ENCODE measurements around the gene SRSF5.

DNA sequence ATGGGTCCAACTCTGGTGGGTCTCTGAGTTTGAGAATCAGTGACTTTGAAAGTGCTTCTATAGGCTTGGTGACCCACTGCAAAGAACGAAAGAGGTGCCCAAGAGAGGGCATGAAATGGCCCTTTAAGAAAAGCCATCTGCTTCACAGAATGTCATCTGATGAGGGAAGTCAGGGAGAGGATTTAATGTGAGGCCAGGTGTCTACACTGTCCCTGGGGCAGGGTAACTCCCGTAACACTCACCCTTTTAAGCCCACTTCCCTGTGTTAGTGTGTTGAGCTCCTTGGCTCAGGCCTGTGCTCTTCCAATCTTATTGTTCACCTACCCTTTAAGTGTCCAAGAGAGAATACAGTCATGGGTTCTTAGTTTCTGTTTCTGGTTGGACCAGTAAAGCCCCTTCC is 16.4 kb upstream of the SRSF5 start:
- TF ChIP-seq EP300 (IDR thresholded peaks at IDR 0.05; ENCODE audit: borderline replicate concordance) (no peak), YY1 (IDR thresholded peaks at IDR 0.05; ENCODE audit: low read depth) (no peak), FOXM1 (IDR thresholded peaks at IDR 0.05; ENCODE audit: borderline replicate concordance, low read depth) (no peak), TAF1 (IDR thresholded peaks at IDR 0.05; ENCODE audit: low read depth) (no peak), TCF12 (IDR thresholded peaks at IDR 0.05; ENCODE audit: low read depth) (no peak), EGR1 (IDR thresholded peaks at IDR 0.05) (no peak)
- TF ChIP-seq, protein P1, sequence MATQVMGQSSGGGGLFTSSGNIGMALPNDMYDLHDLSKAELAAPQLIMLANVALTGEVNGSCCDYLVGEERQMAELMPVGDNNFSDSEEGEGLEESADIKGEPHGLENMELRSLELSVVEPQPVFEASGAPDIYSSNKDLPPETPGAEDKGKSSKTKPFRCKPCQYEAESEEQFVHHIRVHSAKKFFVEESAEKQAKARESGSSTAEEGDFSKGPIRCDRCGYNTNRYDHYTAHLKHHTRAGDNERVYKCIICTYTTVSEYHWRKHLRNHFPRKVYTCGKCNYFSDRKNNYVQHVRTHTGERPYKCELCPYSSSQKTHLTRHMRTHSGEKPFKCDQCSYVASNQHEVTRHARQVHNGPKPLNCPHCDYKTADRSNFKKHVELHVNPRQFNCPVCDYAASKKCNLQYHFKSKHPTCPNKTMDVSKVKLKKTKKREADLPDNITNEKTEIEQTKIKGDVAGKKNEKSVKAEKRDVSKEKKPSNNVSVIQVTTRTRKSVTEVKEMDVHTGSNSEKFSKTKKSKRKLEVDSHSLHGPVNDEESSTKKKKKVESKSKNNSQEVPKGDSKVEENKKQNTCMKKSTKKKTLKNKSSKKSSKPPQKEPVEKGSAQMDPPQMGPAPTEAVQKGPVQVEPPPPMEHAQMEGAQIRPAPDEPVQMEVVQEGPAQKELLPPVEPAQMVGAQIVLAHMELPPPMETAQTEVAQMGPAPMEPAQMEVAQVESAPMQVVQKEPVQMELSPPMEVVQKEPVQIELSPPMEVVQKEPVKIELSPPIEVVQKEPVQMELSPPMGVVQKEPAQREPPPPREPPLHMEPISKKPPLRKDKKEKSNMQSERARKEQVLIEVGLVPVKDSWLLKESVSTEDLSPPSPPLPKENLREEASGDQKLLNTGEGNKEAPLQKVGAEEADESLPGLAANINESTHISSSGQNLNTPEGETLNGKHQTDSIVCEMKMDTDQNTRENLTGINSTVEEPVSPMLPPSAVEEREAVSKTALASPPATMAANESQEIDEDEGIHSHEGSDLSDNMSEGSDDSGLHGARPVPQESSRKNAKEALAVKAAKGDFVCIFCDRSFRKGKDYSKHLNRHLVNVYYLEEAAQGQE (IDR thresholded peaks at IDR 0.05; ENCODE audit: low read depth), result no peak
- TF ChIP-seq, protein P2, sequence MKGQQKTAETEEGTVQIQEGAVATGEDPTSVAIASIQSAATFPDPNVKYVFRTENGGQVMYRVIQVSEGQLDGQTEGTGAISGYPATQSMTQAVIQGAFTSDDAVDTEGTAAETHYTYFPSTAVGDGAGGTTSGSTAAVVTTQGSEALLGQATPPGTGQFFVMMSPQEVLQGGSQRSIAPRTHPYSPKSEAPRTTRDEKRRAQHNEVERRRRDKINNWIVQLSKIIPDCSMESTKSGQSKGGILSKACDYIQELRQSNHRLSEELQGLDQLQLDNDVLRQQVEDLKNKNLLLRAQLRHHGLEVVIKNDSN (IDR thresholded peaks at IDR 0.05), result no peak
